GM12891 (cell line): ENCODE data around the gene EYA2.

Source experiments
- PAX5 ChIP-seq: IDR thresholded peaks from 2 replicates; pipeline ENCODE4 v1.6.1; 2011; ENCODE audit warnings: low read length, moderate library complexity, mild to moderate bottlenecking; ENCODE audit not compliant: insufficient read depth, severe bottlenecking
- POLR2A ChIP-seq: IDR thresholded peaks from 2 replicates; pipeline ENCODE4 v1.6.1; 2011; ENCODE audit warnings: low read depth, low read length, control low read depth
- POLR2AphosphoS5 ChIP-seq: IDR thresholded peaks from 2 replicates; pipeline ENCODE4 v1.6.1; 2011; ENCODE audit warnings: low read depth, low read length, control low read depth
- SPI1 ChIP-seq: IDR thresholded peaks from 2 replicates; pipeline ENCODE4 v1.6.1; 2011; ENCODE audit warnings: low read depth, low read length, control low read depth
- TAF1 ChIP-seq: IDR thresholded peaks from 2 replicates; pipeline ENCODE4 v1.6.1; 2011; ENCODE audit warnings: low read depth, low read length, control low read depth

- TF ChIP-seq TAF1 (no peak), PAX5 (no peak), POLR2A (no peak), POLR2AphosphoS5 (no peak), SPI1 (no peak)
These were observed 65.9 kb downstream of the EYA2 start for GRCh38 chr20:46960536-46960935.
